Central memory CD8-positive, alpha-beta T cell (primary cell): ENCODE measurements around the gene RXYLT1.

Source experiments
- ATAC-seq: fragments of 150-1000 bp; cut with Tn5 transposase; replicated peaks from 2 replicates; pipeline ENCODE4 v1.10.0; 2022; ENCODE audit warnings: mild to moderate bottlenecking, moderate FRiP score, moderate number of reproducible peaks; ENCODE audit not compliant: poor library complexity, severe bottlenecking; ENCODE audit errors: extremely low read depth
- DNase-seq, 2 donors: peaks; one replicate each; pipeline ENCODE4 v3.0.0; 2021; ENCODE audit warnings: low spot score in 2 of 2
- H3K27ac Mint-ChIP-seq: one replicate; pipeline ENCODE4 v1.8.0; 2022; ENCODE audit warnings: low read depth, mild to moderate bottlenecking, moderate library complexity, mixed read lengths
- H3K27me3 Mint-ChIP-seq: one replicate; pipeline ENCODE4 v1.8.0; 2022; ENCODE audit warnings: mixed read lengths
- H3K36me3 Mint-ChIP-seq: one replicate; pipeline ENCODE4 v1.8.0; 2022; ENCODE audit warnings: mild to moderate bottlenecking, moderate library complexity, mixed read lengths; ENCODE audit not compliant: insufficient read depth
- H3K4me1 Mint-ChIP-seq: one replicate; pipeline ENCODE4 v1.8.0; 2022; ENCODE audit warnings: mixed read lengths
- H3K4me3 Mint-ChIP-seq: one replicate; pipeline ENCODE4 v1.8.0; 2022; ENCODE audit warnings: mild to moderate bottlenecking, moderate library complexity, mixed read lengths
- H3K9me3 Mint-ChIP-seq: one replicate; pipeline ENCODE4 v1.8.0; 2022; ENCODE audit warnings: mixed read lengths

Gene RXYLT1

GRCh38 chr12:63809566-63809965 lies 29.9 kb downstream of the RXYLT1 start:
- no peak overlapping the region for H3K4me3 Mint-ChIP-seq
- H3K27ac Mint-ChIP-seq = no peak overlapping the region
- H3K9me3 Mint-ChIP-seq = no peaks in the 10 kb centered on the region
- DNase-seq (no peak), ATAC-seq (no peak)
- peaks cover under 1% of the 10 kb centered on the region for H3K4me1 Mint-ChIP-seq
- H3K27me3 Mint-ChIP-seq = no peaks in the 10 kb centered on the region
- peaks cover 2% of the 10 kb centered on the region for H3K36me3 Mint-ChIP-seq

- no peak for DNase-seq
- Mint-ChIP-seq H3K27me3 (no peaks in the 10 kb centered on the region), H3K4me1 (peaks cover 13% of the 10 kb centered on the region), H3K4me3 (no peak overlapping the region), H3K9me3 (no peaks in the 10 kb centered on the region), H3K27ac (no peak overlapping the region), H3K36me3 (peaks cover 4% of the 10 kb centered on the region)
- ATAC-seq = no peak
Observed at GRCh38 chr12:63811334-63811733, 31.6 kb downstream of the RXYLT1 start.

- Mint-ChIP-seq H3K27ac (no peak overlapping the region), H3K9me3 (no peaks in the 10 kb centered on the region), H3K36me3 (peaks cover 4% of the 10 kb centered on the region), H3K4me1 (peaks cover 13% of the 10 kb centered on the region), H3K4me3 (no peak overlapping the region), H3K27me3 (no peaks in the 10 kb centered on the region)
- DNase-seq (no peak), ATAC-seq (no peak)
Observed at GRCh38 chr12:63811755-63812154, 32.0 kb downstream of the RXYLT1 start.

GRCh38 chr12:63814146-63814772 lies 34.5 kb downstream of the RXYLT1 start:
- H3K36me3 Mint-ChIP-seq = peaks cover 4% of the 10 kb centered on the region
- H3K27ac Mint-ChIP-seq = peak overlapping the region; percentile 82
- H3K4me3 Mint-ChIP-seq = peak overlapping the region; percentile 29
- ATAC-seq (no peak), DNase-seq (no peak)
- H3K9me3 Mint-ChIP-seq = no peaks in the 10 kb centered on the region
- peaks cover 13% of the 10 kb centered on the region for H3K4me1 Mint-ChIP-seq
- no peaks in the 10 kb centered on the region for H3K27me3 Mint-ChIP-seq

GRCh38 chr12:63815482-63815852 lies 35.8 kb downstream of the RXYLT1 start:
- Mint-ChIP-seq H3K36me3 (peaks cover 2% of the 10 kb centered on the region), H3K27me3 (no peaks in the 10 kb centered on the region), H3K27ac (peak overlapping the region; percentile 82), H3K9me3 (no peaks in the 10 kb centered on the region), H3K4me1 (peaks cover 13% of the 10 kb centered on the region), H3K4me3 (peak overlapping the region; percentile 24)
- ATAC-seq = no peak
- DNase-seq = no peak

GRCh38 chr12:63816031-63816430 lies 36.3 kb downstream of the RXYLT1 start:
- no peak for ATAC-seq

GRCh38 chr12:63820427-63820826 lies 40.7 kb downstream of the RXYLT1 start:
- DNase-seq (no peak), ATAC-seq (no peak)
- Mint-ChIP-seq H3K9me3 (no peaks in the 10 kb centered on the region), H3K4me1 (peaks cover 12% of the 10 kb centered on the region), H3K27me3 (peaks cover 32% of the 10 kb centered on the region), H3K4me3 (no peak overlapping the region), H3K36me3 (peaks cover 3% of the 10 kb centered on the region), H3K27ac (no peak overlapping the region)

More at GRCh38 chr12:63816031-63816430, 36.3 kb downstream of the RXYLT1 start:
- Mint-ChIP-seq H3K9me3 (no peaks in the 10 kb centered on the region), H3K27me3 (no peaks in the 10 kb centered on the region), H3K4me3 (no peak overlapping the region), H3K4me1 (peaks cover 13% of the 10 kb centered on the region), H3K36me3 (peaks cover 2% of the 10 kb centered on the region), H3K27ac (peak overlapping the region; percentile 82)
- DNase-seq = no peak

GRCh38 chr12:63821781-63822251 lies 42.1 kb downstream of the RXYLT1 start:
- peaks cover 2% of the 10 kb centered on the region for H3K36me3 Mint-ChIP-seq
- H3K27ac Mint-ChIP-seq = peak overlapping the region; percentile 87
- H3K4me3 Mint-ChIP-seq = peak overlapping the region; percentile 66
- no peaks in the 10 kb centered on the region for H3K9me3 Mint-ChIP-seq
- H3K4me1 Mint-ChIP-seq = peaks cover 8% of the 10 kb centered on the region
- no peak for DNase-seq
- ATAC-seq = no peak
- H3K27me3 Mint-ChIP-seq = peaks cover 32% of the 10 kb centered on the region

GRCh38 chr12:63822352-63822751 lies 42.6 kb downstream of the RXYLT1 start:
- peaks cover 32% of the 10 kb centered on the region for H3K27me3 Mint-ChIP-seq
- ATAC-seq (no peak), DNase-seq (no peak)
- no peaks in the 10 kb centered on the region for H3K9me3 Mint-ChIP-seq
- no peak overlapping the region for H3K27ac Mint-ChIP-seq
- peaks cover 2% of the 10 kb centered on the region for H3K36me3 Mint-ChIP-seq
- H3K4me1 Mint-ChIP-seq = peaks cover 8% of the 10 kb centered on the region
- H3K4me3 Mint-ChIP-seq = peak overlapping the region; percentile 66

- Mint-ChIP-seq H3K9me3 (no peaks in the 10 kb centered on the region), H3K4me1 (peaks cover 8% of the 10 kb centered on the region), H3K36me3 (peaks cover 2% of the 10 kb centered on the region), H3K27me3 (peaks cover 32% of the 10 kb centered on the region), H3K4me3 (no peak overlapping the region), H3K27ac (no peak overlapping the region)
- DNase-seq (no peak), ATAC-seq (no peak)
Observed at GRCh38 chr12:63823040-63823439, 43.3 kb downstream of the RXYLT1 start.

- Mint-ChIP-seq H3K27ac (no peak overlapping the region), H3K27me3 (peaks cover 33% of the 10 kb centered on the region), H3K9me3 (no peaks in the 10 kb centered on the region), H3K4me3 (no peak overlapping the region), H3K4me1 (peaks cover 8% of the 10 kb centered on the region), H3K36me3 (peaks cover 2% of the 10 kb centered on the region)
- no peak for DNase-seq
- no peak for ATAC-seq
Observed at GRCh38 chr12:63826006-63826585, 46.4 kb downstream of the RXYLT1 start.

- H3K27me3 Mint-ChIP-seq = peaks cover 24% of the 10 kb centered on the region
- H3K27ac Mint-ChIP-seq = no peak overlapping the region
- H3K9me3 Mint-ChIP-seq = no peaks in the 10 kb centered on the region
- H3K4me1 Mint-ChIP-seq = no peaks in the 10 kb centered on the region
- no peak for DNase-seq
- H3K36me3 Mint-ChIP-seq = no peaks in the 10 kb centered on the region
- ATAC-seq = no peak
- no peak overlapping the region for H3K4me3 Mint-ChIP-seq
Observed at GRCh38 chr12:63828867-63829266, 49.2 kb downstream of the RXYLT1 start.

GRCh38 chr12:63836046-63836445 lies 56.3 kb downstream of the RXYLT1 start:
- Mint-ChIP-seq H3K4me3 (no peak overlapping the region), H3K9me3 (no peaks in the 10 kb centered on the region), H3K27ac (no peak overlapping the region), H3K4me1 (no peaks in the 10 kb centered on the region), H3K36me3 (no peaks in the 10 kb centered on the region), H3K27me3 (peaks cover 14% of the 10 kb centered on the region)
- no peak for ATAC-seq
- no peak for DNase-seq
